Stromal cell of bone marrow (primary cell): ENCODE measurements around the gene ENG.
"Not testable (repeated sequence)": the region's sequence is repeated elsewhere in the genome, so short reads cannot be mapped to it uniquely, and the experiment has no call there.

Experiments
- DNase-seq: peaks from one replicate; pipeline ENCODE4 v3.0.0-alpha.2; 2012; ENCODE audit warnings: low read depth

The ENG gene

GRCh38 chr9:127844821-127845359 lies 9.6 kb downstream of the ENG start:
- DNase-seq, result no peak

- DNase-seq, result no peak
These were observed 13.2 kb downstream of the ENG start for GRCh38 chr9:127841087-127841835.

- DNase-seq, result peak; percentile 99
These were observed 15.9 kb downstream of the ENG start for GRCh38 chr9:127838375-127839078.

- no peak for DNase-seq
These were observed 17.1 kb downstream of the ENG start for GRCh38 chr9:127837346-127837745.

- DNase-seq, result not testable (repeated sequence)
These were observed 17.9 kb downstream of the ENG start for GRCh38 chr9:127836561-127836960.

GRCh38 chr9:127835991-127836516 lies 18.4 kb downstream of the ENG start:
- DNase-seq, result peak; percentile 83

GRCh38 chr9:127833555-127833954 lies 20.9 kb downstream of the ENG start:
- peak; percentile 81 for DNase-seq

GRCh38 chr9:127832248-127832647 lies 22.2 kb downstream of the ENG start:
- DNase-seq, result no peak

- DNase-seq, result no peak
These were observed 25.1 kb downstream of the ENG start for GRCh38 chr9:127829205-127829906.

- peak; percentile 64 for DNase-seq
These were observed 26.0 kb downstream of the ENG start for GRCh38 chr9:127828262-127829031.

GRCh38 chr9:127826253-127826913 lies 28.1 kb downstream of the ENG start:
- DNase-seq, result no peak

GRCh38 chr9:127825319-127826051 lies 29.0 kb downstream of the ENG start:
- no peak for DNase-seq

- DNase-seq, result no peak
These were observed 32.4 kb downstream of the ENG start for GRCh38 chr9:127822108-127822507.

GRCh38 chr9:127818574-127818973 lies 35.9 kb downstream of the ENG start:
- no peak for DNase-seq

GRCh38 chr9:127817881-127818434 lies 36.5 kb downstream of the ENG start:
- DNase-seq, result no peak

GRCh38 chr9:127816728-127817127 lies 37.7 kb downstream of the ENG start:
- no peak for DNase-seq

GRCh38 chr9:127816362-127816725 lies 38.1 kb downstream of the ENG start:
- no peak for DNase-seq

GRCh38 chr9:127815512-127816361 lies 38.7 kb downstream of the ENG start:
- DNase-seq, result no peak
